ENCODE measurements around the gene HIF3A. TPM values are rescaled to one million over a fixed set of nuclear protein-coding genes. Genes with fewer than 3 reads are reported as not detected.

HIF3A gene
- total and polyA plus RNA-seq, 2 of the 8 experiments (the other 6 are each of a cell fraction or from before 2014, with no cell fraction given), result 38.6 to 38.8 TPM

DNA sequence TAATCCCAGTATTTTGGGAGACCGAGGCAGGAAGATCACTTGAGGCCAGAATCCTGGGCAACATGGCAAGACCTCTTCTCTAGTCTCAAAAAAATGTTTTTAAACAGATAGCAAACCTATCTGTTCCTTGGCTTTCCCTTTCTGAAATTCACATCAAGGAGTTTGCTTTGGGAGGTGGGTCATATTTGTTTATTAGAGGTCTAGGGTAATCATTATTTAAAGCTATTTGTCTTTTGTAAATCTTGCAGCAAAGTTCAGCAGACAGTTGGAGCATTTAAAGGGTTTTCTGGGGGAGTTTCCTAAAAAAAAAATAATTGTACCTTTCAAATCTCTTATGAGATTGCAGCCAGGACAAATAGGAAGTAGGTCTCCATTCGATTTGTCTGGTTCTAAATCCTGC is 67.5 kb downstream of the HIF3A start:
- WGBS, 2 experiments (ENCODE audit: extremely low coverage in 1 of 2, insufficient coverage in 1 of 2, insufficient read length in 1 of 2, insufficient replicate concordance in 2 of 2, low coverage in 1 of 2, low lambda C conversion rate in 2 of 2, missing lambda C conversion rate in 1 of 2), result 90% methylated on average over 2 of the region's 2 CpGs; no CpG with 5 or more reads in 1 of the 2 experiments
- peaks cover 0 to 17% (median 6%) of the 10 kb centered on the region in 4 experiments; a peak in 6 of 8 replicates for H3K36me3 ChIP-seq (ENCODE audit: control insufficient read depth in 2 of 4, insufficient read depth in 4 of 4, low read length in 3 of 4)
- no peaks in the 10 kb centered on the region for H3K23me2 ChIP-seq (ENCODE audit: low read depth, low read length)
- H2BK12ac ChIP-seq (ENCODE audit: low read depth, low read length), result no peak overlapping the region
- H3K18ac ChIP-seq (ENCODE audit: extremely low read depth, low read length), result no peak overlapping the region
- H3K4ac ChIP-seq (replicated peaks; ENCODE audit: insufficient read length, low read depth, low read length), result no peak overlapping the region
- H3K14ac ChIP-seq (ENCODE audit: insufficient read length), result no peak overlapping the region
- no peak overlapping the region for H2AFZ ChIP-seq (ENCODE audit: low read length)
- FAIRE-seq, result no peak
- no peak overlapping the region for H3K56ac ChIP-seq (replicated peaks; ENCODE audit: insufficient read length, low read depth, low read length)
- H3K27me3 ChIP-seq (replicated peaks in 1 of 4; ENCODE audit: control insufficient read depth in 3 of 4, extremely low read depth in 1 of 4, insufficient read depth in 3 of 4, low read length in 3 of 4), result no peaks in the 10 kb centered on the region
- ChIA-PET CTCF (ENCODE audit: partially characterized antibody) (interaction anchor here (0.6 to 2.7 kb wide), 8 partner anchors 10 to 911 kb away, joined by 3 to 11 read pairs (median 4); no protein-coding TSS in a partner anchor), POLR2A (ENCODE audit: partially characterized antibody) (interaction anchor here (1.0 to 3.3 kb wide), 2 partner anchors 11 to 18 kb away, joined by 3 to 11 read pairs; no protein-coding TSS in a partner anchor)
- no peak overlapping the region for H2BK5ac ChIP-seq (ENCODE audit: low read depth, low read length)
- no peak for DNase-seq (ENCODE audit: low read depth in 1 of 2, low spot score in 2 of 2)
- peaks cover 0 to 10% of the 10 kb centered on the region in 2 experiments for H4K20me1 ChIP-seq (replicated peaks in 1 of 2; ENCODE audit: control insufficient read depth in 1 of 2, insufficient read depth in 2 of 2, low read length in 2 of 2)
- H3K23ac ChIP-seq (ENCODE audit: insufficient read length), result no peak overlapping the region
- no peak overlapping the region for H2AK5ac ChIP-seq (ENCODE audit: low read depth, low read length)
- peaks cover 3 to 54% of the 10 kb centered on the region in 2 experiments; a peak in 3 of 4 replicates for H3K79me2 ChIP-seq (ENCODE audit: control insufficient read depth in 1 of 2, insufficient read depth in 2 of 2, low read length in 2 of 2)
- H2BK120ac ChIP-seq (replicated peaks; ENCODE audit: low read depth, low read length), result no peak overlapping the region
- no peaks in the 10 kb centered on the region; a peak in 1 of 7 replicates for H3K4me1 ChIP-seq (replicated peaks in 1 of 4; ENCODE audit: control insufficient read depth in 3 of 4, insufficient read depth in 4 of 4, low read length in 3 of 4)
- H3K9me3 ChIP-seq (ENCODE audit: insufficient read depth in 2 of 2, low read depth in 1 of 2, low read length in 1 of 2), result no peaks in the 10 kb centered on the region
- H4K8ac ChIP-seq (ENCODE audit: extremely low read depth, insufficient read depth, low read length), result no peak overlapping the region
- H2BK15ac ChIP-seq (ENCODE audit: low read length), result no peak overlapping the region
- H3K4me3 ChIP-seq (ENCODE audit: extremely low read depth in 1 of 4, insufficient read depth in 2 of 4, low read depth in 3 of 4, low read length in 4 of 4), result no peak overlapping the region
- TF ChIP-seq BACH1 (IDR thresholded peaks at IDR 0.05; ENCODE audit: low read length), result no peak
- no peak for TF ChIP-seq CHD2 (IDR thresholded peaks at IDR 0.05; ENCODE audit: low read length)
- no peak for TF ChIP-seq CREB1 (IDR thresholded peaks at IDR 0.05)
- no peak for TF ChIP-seq GTF2F1 (IDR thresholded peaks at IDR 0.05; ENCODE audit: borderline replicate concordance, low read depth, low read length)
- H3K4me2 ChIP-seq (ENCODE audit: insufficient read depth in 1 of 2, low read depth in 2 of 2, low read length in 2 of 2), result no peak overlapping the region
- no peak overlapping the region for H2BK20ac ChIP-seq (ENCODE audit: low read length)
- no peak overlapping the region for H4K91ac ChIP-seq (replicated peaks; ENCODE audit: insufficient read length, low read length)
- H3K9ac ChIP-seq (replicated peaks in 1 of 4; ENCODE audit: extremely low read depth in 1 of 4, low read depth in 3 of 4, low read length in 3 of 4), result no peak overlapping the region
- peaks cover 11% of the 10 kb centered on the region for H3K79me1 ChIP-seq (ENCODE audit: low read depth, low read length)
- H3K27ac ChIP-seq (ENCODE audit: low read depth, low read length), result no peak overlapping the region
- no peak overlapping the region for H4K5ac ChIP-seq (ENCODE audit: insufficient read length, low read depth, low read length)

Data from H1 (cell line).